NT2/D1 (cell line): ENCODE results near the gene LPP.

Source experiments
- YY1 ChIP-seq: IDR thresholded peaks from 2 replicates; pipeline ENCODE4 v1.6.1; 2011; ENCODE audit not compliant: insufficient read length, insufficient read depth
- ZNF274 ChIP-seq: IDR thresholded peaks from 2 replicates; pipeline ENCODE4 v1.6.1; 2011; ENCODE audit warnings: mild to moderate bottlenecking, low read depth, low read length

DNA sequence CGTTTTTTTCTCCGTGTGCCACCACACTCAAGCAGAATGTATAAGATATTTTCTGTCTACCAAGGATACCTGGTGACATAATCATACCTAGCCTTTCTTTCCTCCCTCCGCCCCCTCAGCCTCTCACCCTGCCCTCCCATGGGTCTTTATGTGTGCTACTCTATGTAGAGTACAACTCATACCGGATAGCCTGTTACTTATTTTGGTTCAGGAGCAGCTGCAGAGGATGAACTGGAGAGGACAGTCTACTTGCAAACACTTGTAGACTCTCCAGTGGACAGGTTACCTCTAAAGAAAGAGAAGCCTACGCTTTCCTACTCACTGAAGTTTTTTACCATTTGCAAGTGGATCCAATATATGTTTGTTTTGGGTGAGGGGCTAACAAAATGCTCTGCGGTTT, 671.9 kb downstream of the LPP start:
- TF ChIP-seq ZNF274 (no peak), YY1 (no peak)
